ENCODE results near the gene RNF126. TPM values are rescaled to one million over a fixed set of nuclear protein-coding genes. Genes with fewer than 3 reads are reported as not detected.

Gene RNF126
- total and polyA plus RNA-seq, 2 of the 4 experiments (the other 2 are of a cell fraction) = 7.0 to 27.4 TPM

- Histone ChIP-seq H2BK120ac (ENCODE audit: low read depth, low read length) (no peak overlapping the region), H3K36me3 (ENCODE audit: control insufficient read depth, insufficient read depth, low read length) (peaks cover 27% of the 10 kb centered on the region), H2AFZ (replicated peaks; ENCODE audit: low read length, poor library complexity) (no peak overlapping the region), H3K56ac (ENCODE audit: extremely low read depth, insufficient read depth, low read length) (no peak overlapping the region), H3K4ac (ENCODE audit: low read depth, low read length) (no peak overlapping the region), H3K9ac (ENCODE audit: low read depth, low read length) (no peak overlapping the region), H2AK5ac (ENCODE audit: low read depth, low read length) (no peak overlapping the region), H3K4me1 (ENCODE audit: control insufficient read depth, insufficient read depth, low read length) (peaks cover 10% of the 10 kb centered on the region), H4K91ac (ENCODE audit: insufficient read depth, low read depth, low read length) (no peak overlapping the region), H4K8ac (ENCODE audit: low read depth in 2 of 2, low read length in 2 of 2) (no peak overlapping the region), H3K79me1 (ENCODE audit: low read depth in 1 of 2, low read length in 2 of 2) (no peaks in the 10 kb centered on the region), H3K9me1 (ENCODE audit: insufficient read depth, low read length) (peaks cover 7% of the 10 kb centered on the region), H3K18ac (ENCODE audit: low read depth, low read length) (no peak overlapping the region), H4K5ac (ENCODE audit: low read depth, low read length) (no peak overlapping the region), H3K4me2 (ENCODE audit: low read depth, low read length) (no peak overlapping the region), H3K4me3 (ENCODE audit: insufficient read depth, low read depth, low read length) (no peak overlapping the region), H2BK15ac (ENCODE audit: low read depth, low read length) (no peak overlapping the region), H3K23ac (ENCODE audit: low read depth, low read length) (no peak overlapping the region), H2BK5ac (ENCODE audit: low read depth, low read length, poor library complexity, severe bottlenecking) (no peak overlapping the region), H3K27ac (ENCODE audit: insufficient read depth, low read length) (no peak overlapping the region), H4K20me1 (ENCODE audit: insufficient read depth, low read length) (peaks cover 12% of the 10 kb centered on the region), H3K9me3 (ENCODE audit: control insufficient read depth, insufficient read depth, low read length) (no peaks in the 10 kb centered on the region), H2BK20ac (ENCODE audit: low read depth, low read length) (no peak overlapping the region), H3K27me3 (ENCODE audit: control insufficient read depth, insufficient read depth, low read length) (no peaks in the 10 kb centered on the region; the same call in 1 of the 2 replicates), H3K14ac (replicated peaks; ENCODE audit: low read depth, low read length) (no peak overlapping the region), H2AK9ac (replicated peaks; ENCODE audit: low read depth, low read length, poor library complexity) (no peak overlapping the region)
- DNase-seq (no peak), ATAC-seq (ENCODE audit: low read depth) (no peak)
- WGBS, 2 experiments (ENCODE audit: extremely low coverage in 2 of 2, insufficient read length in 1 of 2) = 34% methylated on average over 14 of the region's 33 CpGs; no CpG with 5 or more reads in 1 of the 2 experiments
- CTCF ChIA-PET = no interaction called here
- no TSS peak for BruUV-seq (replicated peaks)
- no peak for TF ChIP-seq RCOR1 (IDR thresholded peaks at IDR 0.05; ENCODE audit: insufficient replicate concordance, low read length)
- no peak for TF ChIP-seq SMC3 (IDR thresholded peaks at IDR 0.05; ENCODE audit: low read depth, low read length)
- no peak for TF ChIP-seq FOS (IDR thresholded peaks at IDR 0.05; ENCODE audit: low read depth, low read length)
- no peak for TF ChIP-seq BHLHE40 (IDR thresholded peaks at IDR 0.05; ENCODE audit: low read depth, low read length)
- no peak for TF ChIP-seq ELK1 (IDR thresholded peaks at IDR 0.05; ENCODE audit: borderline replicate concordance, low read depth, low read length)
- no peak for TF ChIP-seq RAD21 (IDR thresholded peaks at IDR 0.05; ENCODE audit: low read length)
- TF ChIP-seq RFX5 (IDR thresholded peaks at IDR 0.05; ENCODE audit: low read depth, low read length) = no peak
- TF ChIP-seq CHD1 (IDR thresholded peaks at IDR 0.05; ENCODE audit: low read depth, low read length) = no peak
- TF ChIP-seq NFE2L2 (IDR thresholded peaks at IDR 0.05; ENCODE audit: low read depth, low read length) = no peak
- no peak for TF ChIP-seq CEBPB (IDR thresholded peaks at IDR 0.05; ENCODE audit: low read depth, low read length)
- TF ChIP-seq POLR2A (IDR thresholded peaks at IDR 0.05; ENCODE audit: low read depth, low read length) = no peak
- TF ChIP-seq USF2 (IDR thresholded peaks at IDR 0.05; ENCODE audit: low read depth, low read length) = no peak
- TF ChIP-seq MAZ (IDR thresholded peaks at IDR 0.05; ENCODE audit: borderline replicate concordance, low read depth, low read length) = no peak
- TF ChIP-seq MXI1 (IDR thresholded peaks at IDR 0.05; ENCODE audit: borderline replicate concordance, low read depth, low read length) = no peak
- no peak for TF ChIP-seq MAFK (IDR thresholded peaks at IDR 0.05; ENCODE audit: low read depth, low read length)
- no peak for TF ChIP-seq CTCF (conservative IDR thresholded peaks at IDR 0.05; ENCODE audit: low read depth, low read length)
- dilution Hi-C loops (cut with HindIII; ENCODE audit: low sequenced_read_pairs, unreplicated experiment) (no loop called here), intact Hi-C loops (cut with micrococcal nuclease) (no loop called here), in situ Hi-C loops (cut with MboI; ENCODE audit: low sequenced_read_pairs) (no loop called here)
- POLR2A ChIA-PET (ENCODE audit: unreplicated experiment) = no interaction called here
These were observed 47.4 kb downstream of the RNF126 start for GRCh38 chr19:615619-616018.
